Spleen (tissue), 7 donors: ENCODE measurements around the gene TEX38.

Experiments used
- CTCF ChIP-seq, 11 experiments: fragments of 200-600 bp in 7 of 11; fragments of 450-650 bp in 4 of 11; sonication (generic) in 4 of 11; IDR thresholded peaks in 8 of 11; conservative IDR thresholded peaks in 3 of 11; 1 replicate in 7 of 11; 2 replicates in 4 of 11; pipeline versions ENCODE4 v1.4.0 to v1.8.0; 2016 to 2021; ENCODE audit warnings: antibody characterized with exemption in 11 of 11, inconsistent platforms in 4 of 11, mild to moderate bottlenecking in 1 of 11
- POLR2A ChIP-seq, 3 donors: fragments of 450-650 bp; IDR thresholded peaks; one replicate each; pipeline ENCODE4 v1.5.1; 2017; ENCODE audit warnings: antibody characterized with exemption in 3 of 3, mild to moderate bottlenecking in 1 of 3
- donor health status: DM: no; HTN: no; CAD: no; lungs with moderate emphysema.
- donor health status: DM: no; HTN: no; CAD: no.
- donor health status: DM: no; HTN: no; CAD: no.

- no peak for TF ChIP-seq CTCF (IDR thresholded peaks at IDR 0.05 in 8 of 11, conservative IDR thresholded peaks at IDR 0.05 in 3 of 11)
- TF ChIP-seq POLR2A (IDR thresholded peaks at IDR 0.05): no peak
Observed at GRCh38 chr1:46642115-46642680, 29.5 kb upstream of the TEX38 start.
